Measurements from ENCODE around the gene CYSRT1.

- TF ChIP-seq ELF4 (IDR thresholded peaks at IDR 0.05) (no peak), BHLHE40 (IDR thresholded peaks at IDR 0.05; ENCODE audit: borderline replicate concordance) (no peak), FOXK2 (IDR thresholded peaks at IDR 0.05) (no peak), NFRKB (IDR thresholded peaks at IDR 0.05) (no peak), SP1 (IDR thresholded peaks at IDR 0.05) (no peak), FOXM1 (IDR thresholded peaks at IDR 0.05; ENCODE audit: borderline replicate concordance) (no peak), LEF1 (IDR thresholded peaks at IDR 0.05; ENCODE audit: borderline replicate concordance) (no peak), HDGF (IDR thresholded peaks at IDR 0.05; ENCODE audit: borderline replicate concordance) (no peak), CTBP1 (IDR thresholded peaks at IDR 0.05; ENCODE audit: borderline replicate concordance) (no peak)
These were observed 48.8 kb downstream of the CYSRT1 start for GRCh38 chr9:137273611-137274320.

All from HEK293T (cell line).